GM18868 (cell line): ENCODE data around the gene COA6.
"Not testable (repeated sequence)": the region's sequence is repeated elsewhere in the genome, so short reads cannot be mapped to it uniquely, and the experiment has no call there.

Source experiments
- ATAC-seq: cut with Tn5 transposase; IDR thresholded peaks from one replicate; pipeline ENCODE4 v1.9.1; 2021; ENCODE audit warnings: mild to moderate bottlenecking, moderate library complexity; ENCODE audit not compliant: unreplicated experiment

The COA6 gene

GRCh38 chr1:234369033-234369430, 4.2 kb upstream of the COA6 start:
- ATAC-seq, result no peak

- ATAC-seq, result no peak
Measured at GRCh38 chr1:234369784-234370183, 3.5 kb upstream of the COA6 start.

GRCh38 chr1:234371414-234371813, 1.8 kb upstream of the COA6 start:
- no peak for ATAC-seq

- no peak for ATAC-seq
Measured at GRCh38 chr1:234372011-234372757, 1.1 kb upstream of the COA6 start.

- ATAC-seq, result peak; percentile 12
Measured at GRCh38 chr1:234373959-234374254, 651 bp downstream of the COA6 start.

GRCh38 chr1:234375672-234376071, 2.4 kb downstream of the COA6 start:
- no peak for ATAC-seq

- ATAC-seq, result not testable (repeated sequence)
Measured at GRCh38 chr1:234379591-234380109, 6.4 kb downstream of the COA6 start.

- no peak for ATAC-seq
Measured at GRCh38 chr1:234381699-234382555, 8.7 kb downstream of the COA6 start.

- no peak for ATAC-seq
Measured at GRCh38 chr1:234386122-234386521, 12.9 kb downstream of the COA6 start.

GRCh38 chr1:234388094-234388493, 14.8 kb downstream of the COA6 start:
- ATAC-seq, result no peak

- no peak for ATAC-seq
Measured at GRCh38 chr1:234393190-234393589, 19.9 kb downstream of the COA6 start.

- ATAC-seq, result no peak
Measured at GRCh38 chr1:234395297-234395696, 22.0 kb downstream of the COA6 start.

GRCh38 chr1:234396092-234396491, 22.8 kb downstream of the COA6 start:
- no peak for ATAC-seq

GRCh38 chr1:234396871-234397270, 23.6 kb downstream of the COA6 start:
- no peak for ATAC-seq

- no peak for ATAC-seq
Measured at GRCh38 chr1:234397732-234398131, 24.5 kb downstream of the COA6 start.

- peak; percentile 75 for ATAC-seq
Measured at GRCh38 chr1:234398849-234399381, 25.7 kb downstream of the COA6 start.

- not testable (repeated sequence) for ATAC-seq
Measured at GRCh38 chr1:234399515-234399914, 26.3 kb downstream of the COA6 start.

- ATAC-seq, result peak; percentile 47
Measured at GRCh38 chr1:234400773-234401172, 27.5 kb downstream of the COA6 start.

GRCh38 chr1:234401658-234402057, 28.4 kb downstream of the COA6 start:
- no peak for ATAC-seq

- ATAC-seq, result no peak
Measured at GRCh38 chr1:234402939-234403338, 29.7 kb downstream of the COA6 start.

- ATAC-seq, result no peak
Measured at GRCh38 chr1:234405676-234406075, 32.4 kb downstream of the COA6 start.

- ATAC-seq, result no peak
Measured at GRCh38 chr1:234406871-234407270, 33.6 kb downstream of the COA6 start.
